Ishikawa (cell line): ENCODE data around the gene ZNF618.

Source experiments
- CEBPB ChIP-seq: IDR thresholded peaks from 2 replicates; pipeline ENCODE4 v1.6.1; 2012
- EP300 ChIP-seq: IDR thresholded peaks from 2 replicates; pipeline ENCODE4 v1.6.1; 2012; ENCODE audit warnings: borderline replicate concordance
- REST ChIP-seq: IDR thresholded peaks from 2 replicates; pipeline ENCODE4 v1.6.1; 2012; ENCODE audit warnings: low read depth, mild to moderate bottlenecking
- TCF12 ChIP-seq: IDR thresholded peaks from 2 replicates; pipeline ENCODE4 v1.6.1; 2012; ENCODE audit warnings: low read depth
- USF1 ChIP-seq: IDR thresholded peaks from 2 replicates; pipeline ENCODE4 v1.6.1; 2012

- TF ChIP-seq TCF12 (no peak), CEBPB (no peak), EP300 (no peak), REST (no peak), USF1 (no peak)
These were observed 157.4 kb downstream of the ZNF618 start for GRCh38 chr9:114033397-114034103.
